Glutamatergic neuron (in vitro differentiated cells): ENCODE measurements around the gene MKS1. TPM values are rescaled to one million over a fixed set of nuclear protein-coding genes. Genes with fewer than 3 reads are reported as not detected.
A peak's percentile ranks its signal among the peaks of the same experiment; 100 is the strongest.

Experiments used
- DNase-seq: peaks from one replicate; pipeline ENCODE4 v3.0.0; 2022
- H3K27ac Mint-ChIP-seq: one replicate; pipeline ENCODE4 v1.8.0; 2020; ENCODE audit warnings: mild to moderate bottlenecking, mixed read lengths, inconsistent platforms; ENCODE audit not compliant: unreplicated experiment
- H3K27me3 Mint-ChIP-seq: one replicate; pipeline ENCODE4 v1.8.0; 2020; ENCODE audit warnings: mild to moderate bottlenecking, moderate library complexity, mixed read lengths, inconsistent platforms; ENCODE audit not compliant: unreplicated experiment
- H3K36me3 Mint-ChIP-seq: one replicate; pipeline ENCODE4 v1.8.0; 2020; ENCODE audit warnings: mild to moderate bottlenecking, mixed read lengths, inconsistent platforms; ENCODE audit not compliant: unreplicated experiment
- H3K4me1 Mint-ChIP-seq: one replicate; pipeline ENCODE4 v1.8.0; 2020; ENCODE audit warnings: mild to moderate bottlenecking, low read depth, mixed read lengths, inconsistent platforms; ENCODE audit not compliant: unreplicated experiment
- H3K4me3 Mint-ChIP-seq: one replicate; pipeline ENCODE4 v1.8.0; 2020; ENCODE audit warnings: mild to moderate bottlenecking, mixed read lengths, inconsistent platforms; ENCODE audit not compliant: unreplicated experiment
- H3K9me3 Mint-ChIP-seq: one replicate; pipeline ENCODE4 v1.8.0; 2020; ENCODE audit warnings: mild to moderate bottlenecking, moderate library complexity, mixed read lengths, inconsistent platforms; ENCODE audit not compliant: unreplicated experiment
- total RNA-seq: library from RNA; stranded (reverse); fragmentation: NEBNext Ultra II Directional; extraction: Animal tissue kit (Norgen Biotek cat#: 25700); gene quantifications from one replicate; pipeline ENCODE4 v1.2.1, GENCODE V29; 2021; ENCODE audit not compliant: unreplicated experiment
- TF ChIP-seq, protein P1 (sequence below): fragments of 200-600 bp; sonication (generic); IDR thresholded peaks from one replicate; pipeline ENCODE4 v1.5.0; 2021; ENCODE audit not compliant: partially characterized antibody, unreplicated experiment

MKS1 gene
- total RNA-seq, 1 donor from 2014 or later, result 41.8 TPM

GRCh38 chr17:58207451-58207850, 11.6 kb downstream of the MKS1 start:
- no peak overlapping the region for H3K4me3 Mint-ChIP-seq
- no peaks in the 10 kb centered on the region for H3K4me1 Mint-ChIP-seq
- H3K27me3 Mint-ChIP-seq, result no peaks in the 10 kb centered on the region
- TF ChIP-seq, protein P1, sequence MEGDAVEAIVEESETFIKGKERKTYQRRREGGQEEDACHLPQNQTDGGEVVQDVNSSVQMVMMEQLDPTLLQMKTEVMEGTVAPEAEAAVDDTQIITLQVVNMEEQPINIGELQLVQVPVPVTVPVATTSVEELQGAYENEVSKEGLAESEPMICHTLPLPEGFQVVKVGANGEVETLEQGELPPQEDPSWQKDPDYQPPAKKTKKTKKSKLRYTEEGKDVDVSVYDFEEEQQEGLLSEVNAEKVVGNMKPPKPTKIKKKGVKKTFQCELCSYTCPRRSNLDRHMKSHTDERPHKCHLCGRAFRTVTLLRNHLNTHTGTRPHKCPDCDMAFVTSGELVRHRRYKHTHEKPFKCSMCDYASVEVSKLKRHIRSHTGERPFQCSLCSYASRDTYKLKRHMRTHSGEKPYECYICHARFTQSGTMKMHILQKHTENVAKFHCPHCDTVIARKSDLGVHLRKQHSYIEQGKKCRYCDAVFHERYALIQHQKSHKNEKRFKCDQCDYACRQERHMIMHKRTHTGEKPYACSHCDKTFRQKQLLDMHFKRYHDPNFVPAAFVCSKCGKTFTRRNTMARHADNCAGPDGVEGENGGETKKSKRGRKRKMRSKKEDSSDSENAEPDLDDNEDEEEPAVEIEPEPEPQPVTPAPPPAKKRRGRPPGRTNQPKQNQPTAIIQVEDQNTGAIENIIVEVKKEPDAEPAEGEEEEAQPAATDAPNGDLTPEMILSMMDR, result no peak
- H3K27ac Mint-ChIP-seq, result no peak overlapping the region
- peaks cover 6% of the 10 kb centered on the region for H3K36me3 Mint-ChIP-seq
- peaks cover 2% of the 10 kb centered on the region for H3K9me3 Mint-ChIP-seq
- no peak for DNase-seq

- TF ChIP-seq, protein P1, result no peak
- Mint-ChIP-seq H3K36me3 (peaks cover 6% of the 10 kb centered on the region), H3K9me3 (peaks cover 2% of the 10 kb centered on the region), H3K27me3 (no peaks in the 10 kb centered on the region), H3K27ac (no peak overlapping the region), H3K4me1 (no peaks in the 10 kb centered on the region), H3K4me3 (no peak overlapping the region)
- no peak for DNase-seq
These were observed 13.1 kb downstream of the MKS1 start for GRCh38 chr17:58205936-58206335.

DNA sequence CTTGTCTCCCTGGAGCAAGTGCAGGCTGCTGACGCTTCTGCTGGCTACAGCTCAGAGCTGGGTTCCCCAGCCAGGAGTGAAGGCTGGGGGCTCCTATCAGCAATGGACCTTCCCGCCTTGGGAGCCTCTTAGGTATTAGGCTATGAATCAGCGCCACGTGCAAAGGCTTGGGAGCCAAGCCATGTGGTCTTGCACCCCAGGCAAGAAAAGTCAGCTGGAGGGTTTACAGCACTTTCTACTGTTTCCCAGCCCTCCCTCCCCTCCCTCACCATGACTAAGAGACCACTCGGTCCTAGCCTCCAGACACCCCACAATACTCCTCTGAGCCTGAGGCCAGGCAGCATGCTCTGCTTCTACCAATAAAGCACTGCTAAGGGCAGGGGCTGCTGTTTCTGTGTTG, 14.3 kb downstream of the MKS1 start:
- Mint-ChIP-seq H3K27me3 (no peaks in the 10 kb centered on the region), H3K9me3 (peaks cover 2% of the 10 kb centered on the region), H3K4me3 (no peak overlapping the region), H3K4me1 (no peaks in the 10 kb centered on the region), H3K36me3 (peaks cover 1% of the 10 kb centered on the region), H3K27ac (no peak overlapping the region)
- TF ChIP-seq, protein P1, result no peak
- DNase-seq, result no peak

DNA sequence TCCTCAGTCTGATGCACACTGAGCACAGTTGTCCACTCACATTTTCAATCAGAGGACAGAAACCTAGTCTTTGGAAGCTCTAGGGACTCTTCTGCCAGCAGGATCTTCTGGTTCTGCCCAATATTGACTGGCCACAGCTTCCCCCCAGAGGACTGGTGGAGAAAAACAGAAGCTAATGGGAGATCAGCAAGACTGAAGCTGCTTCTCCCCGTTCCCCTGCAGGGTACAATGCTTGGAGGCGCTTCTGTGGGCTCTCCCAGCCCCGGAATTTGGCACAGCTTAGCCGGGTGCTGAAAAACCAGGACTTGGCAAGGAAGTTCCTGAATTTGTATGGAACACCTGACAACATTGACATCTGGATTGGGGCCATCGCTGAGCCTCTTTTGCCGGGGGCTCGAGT, 16.2 kb downstream of the MKS1 start:
- Mint-ChIP-seq H3K4me3 (no peak overlapping the region), H3K4me1 (no peaks in the 10 kb centered on the region), H3K27ac (no peak overlapping the region), H3K36me3 (no peaks in the 10 kb centered on the region), H3K9me3 (peaks cover 2% of the 10 kb centered on the region), H3K27me3 (no peaks in the 10 kb centered on the region)
- DNase-seq, result no peak
- TF ChIP-seq, protein P1, result no peak

- DNase-seq, result peak; percentile 77
These were observed 18.9 kb downstream of the MKS1 start for GRCh38 chr17:58200024-58200633.

More at GRCh38 chr17:58200024-58200633, 18.9 kb downstream of the MKS1 start:
- Mint-ChIP-seq H3K4me1 (no peaks in the 10 kb centered on the region), H3K36me3 (no peaks in the 10 kb centered on the region), H3K9me3 (peaks cover 5% of the 10 kb centered on the region), H3K27ac (no peak overlapping the region), H3K4me3 (no peak overlapping the region), H3K27me3 (no peaks in the 10 kb centered on the region)
- TF ChIP-seq, protein P1, result peak; percentile 74
